CD4-positive, alpha-beta T cell treated with Interleukin-12 subunit alpha and Interleukin-12 subunit beta, for 1 hour (primary cell): ENCODE measurements around the gene SLC26A4.

Source experiments
- DNase-seq: peaks from one replicate; pipeline ENCODE4 v3.0.0-alpha.2; 2020

The SLC26A4 gene

GRCh38 chr7:107754642-107755041, 94.0 kb downstream of the SLC26A4 start:
- peak; percentile 4 for DNase-seq

- no peak for DNase-seq
Observed at GRCh38 chr7:107758667-107759066, 98.0 kb downstream of the SLC26A4 start.

- DNase-seq: no peak
Observed at GRCh38 chr7:107767391-107767790, 106.8 kb downstream of the SLC26A4 start.
